ENCODE results near the gene CDH1.

CDH1 gene

GRCh38 chr16:68859828-68860227 is 122.7 kb downstream of the CDH1 start:
- no peak for DNase-seq

- no peak for DNase-seq
Observed at GRCh38 chr16:68860978-68861892, 124.1 kb downstream of the CDH1 start.

- no peak for DNase-seq
Observed at GRCh38 chr16:68866933-68867332, 129.8 kb downstream of the CDH1 start.

DNA sequence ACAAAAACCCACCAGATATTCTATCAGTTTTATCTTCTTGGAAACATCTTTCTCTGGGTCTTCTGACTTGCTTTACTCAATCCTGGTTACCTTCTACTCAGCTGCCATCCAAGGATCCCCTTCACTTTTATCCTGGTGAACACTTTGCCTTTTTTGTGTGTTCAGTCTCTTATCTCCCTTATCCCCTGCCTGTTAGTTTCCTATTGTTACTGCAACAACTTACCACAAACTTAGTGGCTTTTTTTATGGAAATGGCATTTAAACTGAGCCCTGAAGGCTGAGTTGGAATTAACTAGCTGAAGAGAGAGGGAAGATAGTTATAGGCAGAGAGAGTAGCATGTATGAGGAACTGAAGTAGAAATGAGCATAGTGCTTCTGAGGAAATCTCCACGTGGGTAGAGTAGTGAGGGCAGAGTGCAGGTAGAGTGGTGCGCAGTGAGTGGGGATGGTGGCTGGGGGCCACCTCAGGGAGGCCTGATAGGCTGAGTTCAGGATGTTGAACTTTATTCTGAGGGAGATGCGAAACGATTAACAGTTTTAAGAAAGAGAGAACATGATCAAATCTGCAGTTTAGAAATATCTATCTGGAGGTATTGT is 132.5 kb downstream of the CDH1 start:
- DNase-seq: no peak

- DNase-seq: no peak
Observed at GRCh38 chr16:68873635-68874471, 136.8 kb downstream of the CDH1 start.

DNA sequence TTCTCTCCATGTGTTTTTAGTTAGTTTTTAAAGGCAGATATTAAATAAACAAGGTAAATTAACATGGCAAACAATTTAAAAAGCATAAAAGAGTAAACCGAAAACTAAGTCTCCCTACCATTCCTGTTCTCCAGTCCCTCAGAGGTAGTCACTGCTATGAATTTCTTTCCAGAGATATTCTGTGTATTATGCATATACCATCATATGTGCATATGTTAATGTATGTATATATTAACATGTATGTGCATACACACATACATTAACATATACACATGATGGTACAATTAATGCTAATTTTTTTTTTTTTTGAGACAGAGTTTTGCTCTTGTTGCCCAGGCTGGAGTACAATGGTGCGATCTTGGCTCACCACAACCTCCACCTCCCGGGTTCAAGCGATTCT is 138.8 kb downstream of the CDH1 start:
- DNase-seq: no peak

GRCh38 chr16:68883685-68884084 is 146.6 kb downstream of the CDH1 start:
- DNase-seq: no peak

DNA sequence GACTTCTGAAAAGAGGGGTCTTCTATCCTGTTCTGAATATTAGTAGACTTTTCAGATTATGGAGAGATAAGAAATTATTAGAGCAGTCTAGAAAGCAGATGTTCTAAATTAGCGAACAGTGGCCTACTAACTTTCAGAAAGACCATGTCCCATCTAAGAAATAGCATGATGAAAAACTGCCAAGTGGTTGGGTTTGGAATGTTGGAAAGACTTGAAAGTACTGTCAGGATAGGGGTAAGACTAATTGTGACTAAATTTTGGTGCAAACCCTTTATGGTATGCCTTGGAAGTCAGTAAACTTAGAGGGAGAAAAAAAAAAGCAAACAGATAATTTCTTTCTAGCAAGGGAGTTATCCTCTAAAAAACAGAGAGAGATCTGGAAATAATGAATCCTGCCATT is 147.3 kb downstream of the CDH1 start:
- no peak for DNase-seq

Measured in GF-D8 (cell line).